A549 (cell line): ENCODE data around the gene DIS3. TPM values are rescaled to one million over a fixed set of nuclear protein-coding genes. Genes with fewer than 3 reads are reported as not detected.

Experiments used
- ATAC-seq, 2 experiments: fragments of 200-7000 bp in 1 of 2; fragments of >200 bp in 1 of 2; cut with Nextera tagmentation in 1 of 2; cut with Tn5 transposase in 1 of 2; 3 replicates each; pipeline versions ENCODE4 v1.8.0 to v1.9.1; 2018 to 2020; ENCODE audit warnings: mild to moderate bottlenecking in 1 of 2, moderate library complexity in 1 of 2
- CTCF ChIA-PET: fragments of 300-600 bp; sonication (Branson Sonifier 250); formaldehyde crosslinking; extraction: SDS; loops from one replicate; lab custom pipeline; 2021; ENCODE audit warnings: antibody characterized with exemption, inconsistent platforms; lab: Yijun Ruan, JAX
- POLR2A ChIA-PET: fragments of 350-600 bp; formaldehyde crosslinking; extraction: SDS; loops from one replicate; lab custom pipeline; 2021; ENCODE audit warnings: antibody characterized with exemption, inconsistent platforms; lab: Yijun Ruan, JAX
- DNase-seq, 2 experiments: peaks; one replicate each; pipeline versions ENCODE4 v3.0.0 to v3.0.0-alpha.2; 2011 to 2016; ENCODE audit warnings: low read depth in 1 of 2, low spot score in 1 of 2
- FAIRE-seq: peaks from 2 replicates; lab custom pipeline; 2011; peaks lifted over from hg19 to GRCh38; lab: Jason Lieb, UNC
- H3K27ac ChIP-seq, 2 experiments: fragments of >200 bp; sonication (Bioruptor Twin); formaldehyde crosslinking; 3 replicates each; pipeline ENCODE4 v1.5.1; 2016 to 2017
- H3K4me1 ChIP-seq: fragments of >200 bp; sonication (Bioruptor Twin); formaldehyde crosslinking; 3 replicates; pipeline ENCODE4 v1.6.1; 2016
- H3K4me2 ChIP-seq: fragments of >200 bp; sonication (Bioruptor Twin); formaldehyde crosslinking; 3 replicates; pipeline ENCODE4 v1.6.1; 2016
- H3K4me3 ChIP-seq: fragments of >200 bp; sonication (Bioruptor Twin); formaldehyde crosslinking; 3 replicates; pipeline ENCODE4 v1.5.1; 2016
- H3K9me3 ChIP-seq: fragments of >200 bp; sonication (Bioruptor Twin); formaldehyde crosslinking; 3 replicates; pipeline ENCODE4 v1.6.1; 2016
- BHLHE40 ChIP-seq: IDR thresholded peaks from 2 replicates; pipeline ENCODE4 v1.6.1; 2012; ENCODE audit warnings: low read depth, low read length, inconsistent platforms
- CEBPB ChIP-seq, 2 experiments: fragments of >200 bp in 1 of 2; sonication (Bioruptor Twin) in 1 of 2; formaldehyde crosslinking in 1 of 2; IDR thresholded peaks; 2 replicates each; pipeline ENCODE4 v1.6.1; 2012 to 2016
- CHD2 ChIP-seq: fragments of 150-350 bp; IDR thresholded peaks from 2 replicates; pipeline ENCODE4 v1.6.1; 2014; ENCODE audit warnings: low read length; ENCODE audit not compliant: partially characterized antibody
- EHF ChIP-seq: fragments of 250-450 bp; sonication (Bioruptor Pico); IDR thresholded peaks from 2 replicates; pipeline ENCODE4 v1.5.0; 2020; ENCODE audit warnings: mild to moderate bottlenecking
- EHMT2 ChIP-seq: fragments of 200-600 bp; sonication (generic); IDR thresholded peaks from 2 replicates; pipeline ENCODE4 v1.6.1; 2016; ENCODE audit warnings: antibody characterized with exemption, low read depth, mild to moderate bottlenecking, moderate library complexity
- EP300 ChIP-seq, 2 experiments: fragments of >200 bp; sonication (Bioruptor Twin); formaldehyde crosslinking; IDR thresholded peaks; 2 replicates in 1 of 2; 3 replicates in 1 of 2; pipeline ENCODE4 v1.6.1; 2016 to 2017
- ESRRA ChIP-seq: fragments of 150-350 bp; IDR thresholded peaks from 2 replicates; pipeline ENCODE4 v1.6.1; 2014; ENCODE audit warnings: mild to moderate bottlenecking, low read length, borderline replicate concordance
- FOSB ChIP-seq: fragments of 250-450 bp; sonication (Bioruptor Pico); IDR thresholded peaks from 2 replicates; pipeline ENCODE4 v1.5.0; 2020; ENCODE audit warnings: mild to moderate bottlenecking, moderate library complexity
- FOXS1 ChIP-seq: fragments of 250-450 bp; sonication (Bioruptor Pico); IDR thresholded peaks from 2 replicates; pipeline ENCODE4 v1.5.0; 2020; ENCODE audit warnings: mild to moderate bottlenecking, moderate library complexity
- GATA3 ChIP-seq: IDR thresholded peaks from 2 replicates; pipeline ENCODE4 v1.6.1; 2012; ENCODE audit warnings: borderline replicate concordance
- HDAC2 ChIP-seq: fragments of 200-600 bp; sonication (generic); IDR thresholded peaks from 2 replicates; pipeline ENCODE4 v1.6.1; 2016
- HOXA7 ChIP-seq: fragments of 250-450 bp; sonication (Bioruptor Pico); IDR thresholded peaks from 2 replicates; pipeline ENCODE4 v1.5.0; 2020; ENCODE audit warnings: mild to moderate bottlenecking, moderate library complexity
- HOXB5 ChIP-seq: fragments of 250-450 bp; sonication (Bioruptor Pico); IDR thresholded peaks from 2 replicates; pipeline ENCODE4 v1.5.0; 2020; ENCODE audit warnings: mild to moderate bottlenecking, moderate library complexity
- JUNB ChIP-seq: fragments of >200 bp; sonication (Bioruptor Twin); formaldehyde crosslinking; IDR thresholded peaks from 2 replicates; pipeline ENCODE4 v1.6.1; 2016
- MAFK ChIP-seq: fragments of 450-650 bp; IDR thresholded peaks from 2 replicates; pipeline ENCODE4 v1.6.1; 2014; ENCODE audit not compliant: partially characterized antibody
- PHF8 ChIP-seq: fragments of 200-600 bp; sonication (generic); IDR thresholded peaks from 2 replicates; pipeline ENCODE4 v1.6.1; 2016; ENCODE audit warnings: low read depth, mild to moderate bottlenecking, antibody characterized with exemption, moderate library complexity, borderline replicate concordance
- POLR2AphosphoS2 ChIP-seq: conservative IDR thresholded peaks from 2 replicates; pipeline ENCODE4 v1.6.1; 2012; ENCODE audit warnings: low read length, improper control_type of control experiment, inconsistent platforms
- RCOR1 ChIP-seq: fragments of 150-350 bp; IDR thresholded peaks from 2 replicates; pipeline ENCODE4 v1.6.1; 2014; ENCODE audit warnings: antibody characterized with exemption, low read length, low read depth
- RFX5 ChIP-seq: fragments of 450-650 bp; IDR thresholded peaks from 2 replicates; pipeline ENCODE4 v1.7.1; 2014; ENCODE audit warnings: antibody characterized with exemption, mild to moderate bottlenecking, moderate library complexity
- TP53 ChIP-seq: fragments of 250-450 bp; sonication (Bioruptor Pico); IDR thresholded peaks from 2 replicates; pipeline ENCODE4 v1.5.0; 2021; ENCODE audit warnings: mild to moderate bottlenecking, moderate library complexity
- WGBS: methylation state at CpG from one replicate; pipeline ENCODE4 v1.1.6; 2017; ENCODE audit errors: missing lambda C conversion rate; 5-methylcytosine and 5-hydroxymethylcytosine counted together
- polyA plus RNA-seq, 4 experiments: library from polyadenylated mRNA; depleted of rRNA in 3 of 4; stranded (reverse); fragments of >200 nt; fragmentation: RNase III in 1 of 4; extraction: RNeasy Plus Mini Kit Qiagen cat#74134 plus additional on column Dnase treatment in 1 of 4; gene quantifications; 2 replicates in 3 of 4; 3 replicates in 1 of 4; pipeline ENCODE4 v1.2.3, GENCODE V29; 2011 to 2017
- TF ChIP-seq, protein P1 (sequence below): fragments of >200 bp; sonication (Bioruptor Twin); formaldehyde crosslinking; IDR thresholded peaks from 3 replicates; pipeline ENCODE4 v1.5.1; 2016
- TF ChIP-seq, protein P2 (sequence below): fragments of 250-450 bp; sonication (Bioruptor Pico); IDR thresholded peaks from 2 replicates; pipeline ENCODE4 v1.5.0; 2021; ENCODE audit warnings: mild to moderate bottlenecking, moderate library complexity, borderline replicate concordance
- TF ChIP-seq, protein P3 (sequence below): fragments of 250-450 bp; sonication (Bioruptor Pico); IDR thresholded peaks from 2 replicates; pipeline ENCODE4 v1.5.0; 2020; ENCODE audit warnings: low read depth, mild to moderate bottlenecking, moderate library complexity

DIS3 gene
- polyA plus RNA-seq, 2 of the 4 experiments (the other 2 are of a cell fraction), result 17.6 to 32.8 TPM

DNA sequence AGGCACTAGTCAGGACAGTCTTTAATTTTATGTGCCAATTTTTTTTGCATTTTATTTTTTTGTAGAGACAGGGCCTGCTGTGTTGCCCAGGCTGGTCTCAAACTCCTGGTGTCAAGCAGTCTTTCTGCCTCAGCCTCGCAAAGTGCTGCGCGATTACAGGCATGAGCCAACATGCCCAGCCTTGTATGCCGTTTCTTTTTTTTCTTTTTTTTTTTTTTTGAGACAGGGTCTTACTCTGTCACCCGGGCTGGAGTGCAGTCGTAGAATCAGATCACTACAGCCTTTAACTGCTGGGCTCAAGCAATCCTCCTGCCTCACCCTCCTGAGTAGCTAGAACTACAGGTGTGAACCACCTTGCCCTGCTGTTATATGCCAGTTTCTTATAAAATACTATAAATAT, 27.6 kb downstream of the DIS3 start:
- Histone ChIP-seq H3K4me2 (no peak overlapping the region), H3K4me3 (no peak overlapping the region), H3K9me3 (no peaks in the 10 kb centered on the region), H3K4me1 (no peaks in the 10 kb centered on the region), H3K27ac (no peak overlapping the region)
- WGBS, result 94% methylated on average over 6 of the region's 6 CpGs
- FAIRE-seq (no peak), ATAC-seq (no peak), DNase-seq (no peak)
- ChIA-PET POLR2A (no interaction called here), CTCF (no interaction called here)
- TF ChIP-seq EHF (CRISPR knock-in tag) (no peak), RCOR1 (no peak), HDAC2 (no peak), FOXS1 (CRISPR knock-in tag) (no peak), EHMT2 (no peak), CHD2 (no peak), ESRRA (no peak), FOSB (no peak), PHF8 (no peak), TP53 (CRISPR knock-in tag) (no peak), POLR2AphosphoS2 (no peak), BHLHE40 (no peak), EP300 (IDR thresholded peaks at IDR 0.05) (no peak)
- TF ChIP-seq, protein P1, sequence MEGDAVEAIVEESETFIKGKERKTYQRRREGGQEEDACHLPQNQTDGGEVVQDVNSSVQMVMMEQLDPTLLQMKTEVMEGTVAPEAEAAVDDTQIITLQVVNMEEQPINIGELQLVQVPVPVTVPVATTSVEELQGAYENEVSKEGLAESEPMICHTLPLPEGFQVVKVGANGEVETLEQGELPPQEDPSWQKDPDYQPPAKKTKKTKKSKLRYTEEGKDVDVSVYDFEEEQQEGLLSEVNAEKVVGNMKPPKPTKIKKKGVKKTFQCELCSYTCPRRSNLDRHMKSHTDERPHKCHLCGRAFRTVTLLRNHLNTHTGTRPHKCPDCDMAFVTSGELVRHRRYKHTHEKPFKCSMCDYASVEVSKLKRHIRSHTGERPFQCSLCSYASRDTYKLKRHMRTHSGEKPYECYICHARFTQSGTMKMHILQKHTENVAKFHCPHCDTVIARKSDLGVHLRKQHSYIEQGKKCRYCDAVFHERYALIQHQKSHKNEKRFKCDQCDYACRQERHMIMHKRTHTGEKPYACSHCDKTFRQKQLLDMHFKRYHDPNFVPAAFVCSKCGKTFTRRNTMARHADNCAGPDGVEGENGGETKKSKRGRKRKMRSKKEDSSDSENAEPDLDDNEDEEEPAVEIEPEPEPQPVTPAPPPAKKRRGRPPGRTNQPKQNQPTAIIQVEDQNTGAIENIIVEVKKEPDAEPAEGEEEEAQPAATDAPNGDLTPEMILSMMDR, result no peak
- TF ChIP-seq, protein P2, sequence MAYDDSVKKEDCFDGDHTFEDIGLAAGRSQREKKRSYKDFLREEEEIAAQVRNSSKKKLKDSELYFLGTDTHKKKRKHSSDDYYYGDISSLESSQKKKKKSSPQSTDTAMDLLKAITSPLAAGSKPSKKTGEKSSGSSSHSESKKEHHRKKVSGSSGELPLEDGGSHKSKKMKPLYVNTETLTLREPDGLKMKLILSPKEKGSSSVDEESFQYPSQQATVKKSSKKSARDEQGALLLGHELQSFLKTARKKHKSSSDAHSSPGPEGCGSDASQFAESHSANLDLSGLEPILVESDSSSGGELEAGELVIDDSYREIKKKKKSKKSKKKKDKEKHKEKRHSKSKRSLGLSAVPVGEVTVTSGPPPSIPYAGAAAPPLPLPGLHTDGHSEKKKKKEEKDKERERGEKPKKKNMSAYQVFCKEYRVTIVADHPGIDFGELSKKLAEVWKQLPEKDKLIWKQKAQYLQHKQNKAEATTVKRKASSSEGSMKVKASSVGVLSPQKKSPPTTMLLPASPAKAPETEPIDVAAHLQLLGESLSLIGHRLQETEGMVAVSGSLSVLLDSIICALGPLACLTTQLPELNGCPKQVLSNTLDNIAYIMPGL (CRISPR knock-in tag), result no peak

DNA sequence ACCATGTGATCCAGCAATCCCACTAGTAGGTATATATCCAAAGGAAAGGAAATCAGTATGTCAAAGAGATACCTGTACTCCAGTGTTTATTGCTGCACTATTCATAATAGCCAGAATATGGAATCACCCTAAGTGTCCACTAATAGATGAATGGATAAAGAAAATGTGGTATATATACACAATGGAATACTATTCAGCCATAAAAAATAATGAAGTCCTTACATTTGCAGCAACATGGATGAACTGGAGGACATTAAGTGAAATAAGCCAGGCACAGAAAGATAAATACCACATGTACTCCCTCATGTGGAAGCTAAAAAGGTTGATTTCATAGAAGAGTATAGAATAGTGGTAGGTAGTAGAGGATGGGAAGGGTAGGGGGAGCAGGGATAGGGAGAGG, 30.5 kb downstream of the DIS3 start:
- TF ChIP-seq, protein P2 (CRISPR knock-in tag), result no peak
- TF ChIP-seq JUNB (no peak), EP300 (IDR thresholded peaks at IDR 0.05) (no peak), HOXB5 (CRISPR knock-in tag) (no peak), CEBPB (IDR thresholded peaks at IDR 0.05) (no peak), HOXA7 (no peak), RFX5 (no peak), GATA3 (no peak)
- no peak overlapping the region for H3K4me2 ChIP-seq
- H3K4me3 ChIP-seq, result no peak overlapping the region
- no peaks in the 10 kb centered on the region for H3K9me3 ChIP-seq
- no peak overlapping the region for H3K27ac ChIP-seq
- ATAC-seq (no peak), DNase-seq (no peak), FAIRE-seq (no peak)
- ChIA-PET POLR2A (no interaction called here), CTCF (no interaction called here)
- no peaks in the 10 kb centered on the region for H3K4me1 ChIP-seq

DNA sequence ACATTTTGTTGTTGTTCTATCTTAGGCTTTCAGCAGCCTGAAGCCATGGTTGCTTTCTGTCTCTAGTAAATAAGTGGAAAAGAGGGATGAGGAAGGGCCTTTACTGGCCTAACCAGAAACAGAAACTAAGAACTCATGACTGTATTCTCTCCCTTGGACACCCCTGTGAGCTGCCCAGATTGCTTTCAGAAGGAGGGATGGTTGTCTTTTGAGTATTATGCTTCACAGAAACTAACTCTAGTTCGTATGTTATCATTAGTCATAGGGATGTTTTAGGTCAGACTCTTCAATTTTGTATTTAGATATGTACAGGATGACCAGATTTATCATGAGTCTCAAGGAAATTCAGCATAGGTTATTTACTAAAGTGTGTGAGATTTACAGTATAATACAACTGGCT, 36.4 kb downstream of the DIS3 start:
- POLR2A ChIA-PET, result no interaction called here
- CTCF ChIA-PET, result no interaction called here
- FAIRE-seq (no peak), DNase-seq (no peak), ATAC-seq (no peak)
- WGBS, result 80% methylated on average over 1 of the region's 1 CpG
- H3K27ac ChIP-seq, result no peak overlapping the region
- no peaks in the 10 kb centered on the region for H3K9me3 ChIP-seq
- no peaks in the 10 kb centered on the region for H3K4me1 ChIP-seq
- H3K4me2 ChIP-seq, result no peak overlapping the region
- TF ChIP-seq POLR2AphosphoS2 (no peak), HDAC2 (no peak), HOXB5 (CRISPR knock-in tag) (no peak), MAFK (no peak)
- TF ChIP-seq, protein P3, sequence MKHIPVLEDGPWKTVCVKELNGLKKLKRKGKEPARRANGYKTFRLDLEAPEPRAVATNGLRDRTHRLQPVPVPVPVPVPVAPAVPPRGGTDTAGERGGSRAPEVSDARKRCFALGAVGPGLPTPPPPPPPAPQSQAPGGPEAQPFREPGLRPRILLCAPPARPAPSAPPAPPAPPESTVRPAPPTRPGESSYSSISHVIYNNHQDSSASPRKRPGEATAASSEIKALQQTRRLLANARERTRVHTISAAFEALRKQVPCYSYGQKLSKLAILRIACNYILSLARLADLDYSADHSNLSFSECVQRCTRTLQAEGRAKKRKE (CRISPR knock-in tag), result no peak
- TF ChIP-seq, protein P1, result no peak
- H3K4me3 ChIP-seq, result no peak overlapping the region
